ENCODE results near the gene GRM1.

DNA sequence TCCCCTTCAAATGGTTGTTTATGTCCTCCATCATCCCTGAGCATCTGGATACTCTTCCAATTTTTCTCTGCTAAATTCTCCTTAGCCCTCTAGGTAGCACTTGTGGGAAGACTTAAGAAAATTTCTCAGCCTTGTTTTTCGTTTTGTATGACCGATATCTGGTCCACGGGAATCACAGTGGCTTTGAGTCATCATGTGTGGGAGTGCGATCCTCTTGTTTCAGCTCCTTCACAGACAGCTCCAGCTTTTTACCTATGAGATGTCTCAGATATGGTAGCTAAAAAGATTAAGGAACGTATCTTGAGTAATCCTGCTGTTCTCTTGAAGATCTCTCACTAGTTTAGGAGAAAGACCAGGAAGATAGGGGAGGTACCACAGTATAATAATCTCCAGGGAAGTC lies 196.1 kb downstream of the GRM1 start:
- TF ChIP-seq CTCF (IDR thresholded peaks at IDR 0.05; ENCODE audit: low read length) (no peak), EZH2 (IDR thresholded peaks at IDR 0.05; ENCODE audit: borderline replicate concordance, low read length) (no peak)
